HUES64 (cell line): ENCODE results near the gene SIAH2.

Source experiments
- H3K27ac ChIP-seq: 2 replicates; pipeline ENCODE4 v1.7.0; 2013; ENCODE audit warnings: low read depth, low read length, inconsistent platforms
- H3K27me3 ChIP-seq: 2 replicates; pipeline ENCODE4 v1.6.1; 2013; ENCODE audit warnings: mild to moderate bottlenecking, low read length; ENCODE audit not compliant: insufficient read depth
- H3K36me3 ChIP-seq: 2 replicates; pipeline ENCODE4 v1.6.1; 2013; ENCODE audit warnings: mild to moderate bottlenecking, low read length; ENCODE audit not compliant: insufficient read depth
- H3K4me1 ChIP-seq: 2 replicates; pipeline ENCODE4 v1.6.1; 2013; ENCODE audit warnings: mild to moderate bottlenecking, low read length, moderate library complexity; ENCODE audit not compliant: insufficient read depth
- H3K4me3 ChIP-seq: 2 replicates; pipeline ENCODE4 v1.5.1; 2013; ENCODE audit warnings: mild to moderate bottlenecking, low read length, moderate library complexity
- H3K9ac ChIP-seq: 2 replicates; pipeline ENCODE4 v1.6.1; 2013; ENCODE audit warnings: mild to moderate bottlenecking, low read depth, low read length
- H3K9me3 ChIP-seq: 2 replicates; pipeline ENCODE4 v1.6.1; 2013; ENCODE audit warnings: low read depth, low read length; ENCODE audit not compliant: insufficient read depth
- WGBS: fragments of 150-250, 120-280 bp; methylation state at CpG from one replicate; pipeline ENCODE4 v1.1.7; 2013; ENCODE audit warnings: missing lambda C conversion rate; 5-methylcytosine and 5-hydroxymethylcytosine counted together

Gene SIAH2

GRCh38 chr3:150790629-150791028 is 27.7 kb upstream of the SIAH2 start:
- Histone ChIP-seq H3K9me3 (no peaks in the 10 kb centered on the region), H3K9ac (no peak overlapping the region), H3K36me3 (no peaks in the 10 kb centered on the region), H3K4me3 (no peak overlapping the region), H3K4me1 (no peaks in the 10 kb centered on the region), H3K27ac (no peak overlapping the region), H3K27me3 (0 out of 2 replicates have a peak, but pooled peaks cover 3% of the 10 kb centered on the region)

GRCh38 chr3:150789451-150789850 is 26.5 kb upstream of the SIAH2 start:
- no peak overlapping the region for H3K9ac ChIP-seq
- H3K36me3 ChIP-seq = no peaks in the 10 kb centered on the region
- 94% methylated on average over 4 of the region's 4 CpGs for WGBS
- H3K4me1 ChIP-seq = no peaks in the 10 kb centered on the region
- H3K27ac ChIP-seq = no peak overlapping the region
- 0 out of 2 replicates have a peak, but pooled peaks cover 3% of the 10 kb centered on the region for H3K27me3 ChIP-seq
- no peaks in the 10 kb centered on the region for H3K9me3 ChIP-seq
- no peak overlapping the region for H3K4me3 ChIP-seq

GRCh38 chr3:150787741-150788370 is 24.9 kb upstream of the SIAH2 start:
- Histone ChIP-seq H3K4me3 (no peak overlapping the region), H3K9ac (no peak overlapping the region), H3K27me3 (0 out of 2 replicates have a peak, but pooled peaks cover 3% of the 10 kb centered on the region), H3K9me3 (no peaks in the 10 kb centered on the region), H3K36me3 (no peaks in the 10 kb centered on the region), H3K4me1 (no peaks in the 10 kb centered on the region), H3K27ac (no peak overlapping the region)
- 8% methylated on average over 10 of the region's 10 CpGs for WGBS

GRCh38 chr3:150786791-150787190 is 23.8 kb upstream of the SIAH2 start:
- Histone ChIP-seq H3K4me1 (no peaks in the 10 kb centered on the region), H3K36me3 (no peaks in the 10 kb centered on the region), H3K4me3 (no peak overlapping the region), H3K9me3 (no peaks in the 10 kb centered on the region), H3K9ac (no peak overlapping the region), H3K27ac (no peak overlapping the region), H3K27me3 (0 out of 2 replicates have a peak, but pooled peaks cover 3% of the 10 kb centered on the region)

- 0 out of 2 replicates have a peak, but pooled peaks cover 3% of the 10 kb centered on the region for H3K27me3 ChIP-seq
- H3K4me1 ChIP-seq = no peaks in the 10 kb centered on the region
- no peak overlapping the region for H3K4me3 ChIP-seq
- no peaks in the 10 kb centered on the region for H3K36me3 ChIP-seq
- no peak overlapping the region for H3K9ac ChIP-seq
- H3K9me3 ChIP-seq = no peaks in the 10 kb centered on the region
- no peak overlapping the region for H3K27ac ChIP-seq
Observed at GRCh38 chr3:150784747-150785125, 21.8 kb upstream of the SIAH2 start.

GRCh38 chr3:150783920-150784746 is 21.2 kb upstream of the SIAH2 start:
- Histone ChIP-seq H3K4me3 (no peak overlapping the region), H3K9ac (no peak overlapping the region), H3K36me3 (no peaks in the 10 kb centered on the region), H3K27me3 (0 out of 2 replicates have a peak, but pooled peaks cover 3% of the 10 kb centered on the region), H3K27ac (no peak overlapping the region), H3K4me1 (no peaks in the 10 kb centered on the region), H3K9me3 (no peaks in the 10 kb centered on the region)
- 96% methylated on average over 5 of the region's 5 CpGs for WGBS

- Histone ChIP-seq H3K27ac (no peak overlapping the region), H3K4me3 (no peak overlapping the region), H3K4me1 (no peaks in the 10 kb centered on the region), H3K9ac (no peak overlapping the region), H3K27me3 (no peaks in the 10 kb centered on the region), H3K9me3 (no peaks in the 10 kb centered on the region), H3K36me3 (no peaks in the 10 kb centered on the region)
- WGBS = 89% methylated on average over 1 of the region's 1 CpG
Observed at GRCh38 chr3:150783316-150783715, 20.3 kb upstream of the SIAH2 start.

- no peak overlapping the region for H3K4me3 ChIP-seq
Observed at GRCh38 chr3:150779402-150779858, 16.5 kb upstream of the SIAH2 start.

GRCh38 chr3:150778793-150779401 is 15.9 kb upstream of the SIAH2 start:
- no peak overlapping the region for H3K9ac ChIP-seq
- no peaks in the 10 kb centered on the region for H3K9me3 ChIP-seq
- WGBS = 96% methylated on average over 42 of the region's 42 CpGs
- H3K27me3 ChIP-seq = no peaks in the 10 kb centered on the region
- H3K4me1 ChIP-seq = no peaks in the 10 kb centered on the region
- H3K36me3 ChIP-seq = no peaks in the 10 kb centered on the region
- no peak overlapping the region for H3K27ac ChIP-seq
- H3K4me3 ChIP-seq = no peak overlapping the region

More at GRCh38 chr3:150779402-150779858, 16.5 kb upstream of the SIAH2 start:
- Histone ChIP-seq H3K36me3 (no peaks in the 10 kb centered on the region), H3K9me3 (no peaks in the 10 kb centered on the region), H3K4me1 (no peaks in the 10 kb centered on the region), H3K27me3 (no peaks in the 10 kb centered on the region), H3K9ac (no peak overlapping the region), H3K27ac (no peak overlapping the region)
- WGBS = 92% methylated on average over 22 of the region's 22 CpGs

- WGBS = 92% methylated on average over 7 of the region's 7 CpGs
- Histone ChIP-seq H3K4me1 (no peaks in the 10 kb centered on the region), H3K27ac (no peak overlapping the region), H3K4me3 (no peak overlapping the region), H3K36me3 (no peaks in the 10 kb centered on the region), H3K27me3 (no peaks in the 10 kb centered on the region), H3K9ac (no peak overlapping the region), H3K9me3 (no peaks in the 10 kb centered on the region)
Observed at GRCh38 chr3:150775001-150775599, 12.1 kb upstream of the SIAH2 start.

- no peak overlapping the region for H3K4me3 ChIP-seq
- no peak overlapping the region for H3K9ac ChIP-seq
- H3K36me3 ChIP-seq = no peaks in the 10 kb centered on the region
- no peaks in the 10 kb centered on the region for H3K9me3 ChIP-seq
- no peaks in the 10 kb centered on the region for H3K4me1 ChIP-seq
- 97% methylated on average over 14 of the region's 14 CpGs for WGBS
- no peak overlapping the region for H3K27ac ChIP-seq
- H3K27me3 ChIP-seq = no peaks in the 10 kb centered on the region
Observed at GRCh38 chr3:150773616-150774192, 10.7 kb upstream of the SIAH2 start.
